Measurements from ENCODE around the gene CDK9.
A peak's percentile ranks its signal among the peaks of the same experiment; 100 is the strongest.

Gene CDK9

GRCh38 chr9:127794001-127794791, 8.4 kb downstream of the CDK9 start:
- DNase-seq = no peak
- TF ChIP-seq POLR2A (IDR thresholded peaks at IDR 0.05; ENCODE audit: low read length) (no peak), GATA1 (IDR thresholded peaks at IDR 0.05; ENCODE audit: low read depth, low read length) (no peak)

- no peak for DNase-seq
- TF ChIP-seq GATA1 (IDR thresholded peaks at IDR 0.05; ENCODE audit: low read depth, low read length) = no peak
- TF ChIP-seq POLR2A (IDR thresholded peaks at IDR 0.05; ENCODE audit: low read length) = peak; percentile 42
These were observed 10.5 kb downstream of the CDK9 start for GRCh38 chr9:127796225-127796813.

- peak; percentile 8 for TF ChIP-seq POLR2A (IDR thresholded peaks at IDR 0.05; ENCODE audit: low read length)
- TF ChIP-seq GATA1 (IDR thresholded peaks at IDR 0.05; ENCODE audit: low read depth, low read length) = no peak
- DNase-seq = no peak
These were observed 11.1 kb downstream of the CDK9 start for GRCh38 chr9:127796852-127797370.

GRCh38 chr9:127801955-127802575, 16.2 kb downstream of the CDK9 start:
- TF ChIP-seq GATA1 (IDR thresholded peaks at IDR 0.05; ENCODE audit: low read depth, low read length) = no peak
- TF ChIP-seq POLR2A (IDR thresholded peaks at IDR 0.05; ENCODE audit: low read length) = no peak

GRCh38 chr9:127802576-127803443, 17.0 kb downstream of the CDK9 start, which contains the start of gene FPGS:
FPGS (plus strand) TSS chr9:127802882; CDS start chr9:127802925, 43 bp downstream.
- DNase-seq = peak; percentile 90 to 93
- TF ChIP-seq POLR2A (IDR thresholded peaks at IDR 0.05; ENCODE audit: low read length) (peak; percentile 60), GATA1 (IDR thresholded peaks at IDR 0.05; ENCODE audit: low read depth, low read length) (no peak)

More at GRCh38 chr9:127801955-127802575, 16.2 kb downstream of the CDK9 start:
- DNase-seq = no peak

GRCh38 chr9:127803507-127804352, 17.9 kb downstream of the CDK9 start:
- TF ChIP-seq POLR2A (IDR thresholded peaks at IDR 0.05; ENCODE audit: low read length) (peak; percentile 27), GATA1 (IDR thresholded peaks at IDR 0.05; ENCODE audit: low read depth, low read length) (no peak)
- no peak for DNase-seq

- no peak for TF ChIP-seq GATA1 (IDR thresholded peaks at IDR 0.05; ENCODE audit: low read depth, low read length)
- no peak for TF ChIP-seq POLR2A (IDR thresholded peaks at IDR 0.05; ENCODE audit: low read length)
- peak; percentile 60 to 64 for DNase-seq
These were observed 19.8 kb downstream of the CDK9 start for GRCh38 chr9:127805620-127806019.

GRCh38 chr9:127806871-127807270, 21.0 kb downstream of the CDK9 start:
- DNase-seq = no peak
- TF ChIP-seq POLR2A (IDR thresholded peaks at IDR 0.05; ENCODE audit: low read length) (no peak), GATA1 (IDR thresholded peaks at IDR 0.05; ENCODE audit: low read depth, low read length) (no peak)

GRCh38 chr9:127808347-127809001, 22.6 kb downstream of the CDK9 start:
- no peak for DNase-seq
- TF ChIP-seq GATA1 (IDR thresholded peaks at IDR 0.05; ENCODE audit: low read depth, low read length) (no peak), POLR2A (IDR thresholded peaks at IDR 0.05; ENCODE audit: low read length) (no peak)

GRCh38 chr9:127809002-127809539, 23.2 kb downstream of the CDK9 start:
- peak; percentile 43 to 54 for DNase-seq
- no peak for TF ChIP-seq POLR2A (IDR thresholded peaks at IDR 0.05; ENCODE audit: low read length)
- TF ChIP-seq GATA1 (IDR thresholded peaks at IDR 0.05; ENCODE audit: low read depth, low read length) = no peak

GRCh38 chr9:127809540-127810377, 23.9 kb downstream of the CDK9 start:
- peak; percentile 56 to 68 for DNase-seq
- no peak for TF ChIP-seq POLR2A (IDR thresholded peaks at IDR 0.05; ENCODE audit: low read length)
- TF ChIP-seq GATA1 (IDR thresholded peaks at IDR 0.05; ENCODE audit: low read depth, low read length) = no peak

All from erythroblast (primary cell).